ENCODE measurements around the gene SMOC2. TPM values are rescaled to one million over a fixed set of nuclear protein-coding genes. Genes with fewer than 3 reads are reported as not detected.

Gene SMOC2
- total RNA-seq, 4 donors from 2014 or later = 74.7 to 139 (median 118) TPM

GRCh38 chr6:168533414-168533813 is 92.4 kb downstream of the SMOC2 start:
- no peaks in the 10 kb centered on the region for H3K27me3 ChIP-seq
- peak overlapping the region in 2 of 4 donors; percentile 64 to 68 for H3K27ac ChIP-seq
- TF ChIP-seq EP300 (IDR thresholded peaks at IDR 0.05) (no peak), CTCF (IDR thresholded peaks at IDR 0.05) (no peak), POLR2A (IDR thresholded peaks at IDR 0.05) (no peak)
- peak in 1 of 2 donors; percentile 52 for DNase-seq (ENCODE audit: low spot score in 2 of 2)
- H3K9me3 ChIP-seq = no peaks in the 10 kb centered on the region
- H3K36me3 ChIP-seq = no peaks in the 10 kb centered on the region
- 17 to 31% methylated on average over 4 of the region's 4 CpGs for WGBS, 2 donors
- H3K4me3 ChIP-seq = no peak overlapping the region
- peaks cover 0 to 30% (median 0%) of the 10 kb centered on the region in 4 donors for H3K4me1 ChIP-seq

- H3K4me3 ChIP-seq = no peak overlapping the region
- no peaks in the 10 kb centered on the region for H3K36me3 ChIP-seq
- H3K27ac ChIP-seq = peak overlapping the region in 2 of 4 donors; percentile 34 to 68
- H3K9me3 ChIP-seq = no peaks in the 10 kb centered on the region
- H3K27me3 ChIP-seq = no peaks in the 10 kb centered on the region
- no peak for DNase-seq (ENCODE audit: low spot score in 2 of 2)
- WGBS, 2 donors = 70 to 74% methylated on average over 6 of the region's 6 CpGs
- peaks cover 0 to 21% (median 0%) of the 10 kb centered on the region in 4 donors for H3K4me1 ChIP-seq
- TF ChIP-seq POLR2A (IDR thresholded peaks at IDR 0.05) (no peak), EP300 (IDR thresholded peaks at IDR 0.05) (no peak), CTCF (IDR thresholded peaks at IDR 0.05) (no peak)
These were observed 93.3 kb downstream of the SMOC2 start for GRCh38 chr6:168534265-168534664.

GRCh38 chr6:168535711-168536110 is 94.7 kb downstream of the SMOC2 start:
- Histone ChIP-seq H3K27ac (peak overlapping the region in 1 of 4 donors; percentile 46), H3K27me3 (no peaks in the 10 kb centered on the region), H3K4me1 (peaks cover 0 to 23% (median 3%) of the 10 kb centered on the region in 4 donors), H3K9me3 (no peaks in the 10 kb centered on the region), H3K36me3 (no peaks in the 10 kb centered on the region), H3K4me3 (no peak overlapping the region)
- 92 to 94% methylated on average over 22 of the region's 22 CpGs for WGBS, 2 donors
- DNase-seq (ENCODE audit: low spot score in 2 of 2) = no peak
- TF ChIP-seq CTCF (IDR thresholded peaks at IDR 0.05) (no peak), POLR2A (IDR thresholded peaks at IDR 0.05) (no peak), EP300 (IDR thresholded peaks at IDR 0.05) (no peak)

GRCh38 chr6:168536196-168536595 is 95.2 kb downstream of the SMOC2 start:
- Histone ChIP-seq H3K36me3 (no peaks in the 10 kb centered on the region), H3K9me3 (no peaks in the 10 kb centered on the region), H3K4me1 (peaks cover 0 to 27% (median 6%) of the 10 kb centered on the region in 4 donors), H3K27ac (peak overlapping the region in 2 of 4 donors; percentile 43 to 46), H3K27me3 (no peaks in the 10 kb centered on the region), H3K4me3 (no peak overlapping the region)
- no peak for DNase-seq (ENCODE audit: low spot score in 2 of 2)
- TF ChIP-seq POLR2A (IDR thresholded peaks at IDR 0.05) (no peak), EP300 (IDR thresholded peaks at IDR 0.05) (no peak)
- WGBS, 2 donors = 85 to 86% methylated on average over 5 to 7 of the region's 7 CpGs

GRCh38 chr6:168536665-168537539 is 95.9 kb downstream of the SMOC2 start:
- WGBS, 2 donors = 77 to 85% methylated on average over 17 of the region's 17 CpGs
- Histone ChIP-seq H3K4me3 (no peak overlapping the region), H3K9me3 (no peaks in the 10 kb centered on the region), H3K27me3 (no peaks in the 10 kb centered on the region), H3K27ac (peak overlapping the region in 2 of 4 donors; percentile 43 to 46), H3K36me3 (no peaks in the 10 kb centered on the region), H3K4me1 (peaks cover 0 to 34% (median 9%) of the 10 kb centered on the region in 4 donors)
- TF ChIP-seq POLR2A (IDR thresholded peaks at IDR 0.05) (no peak), CTCF (IDR thresholded peaks at IDR 0.05) (no peak), EP300 (IDR thresholded peaks at IDR 0.05) (no peak)
- DNase-seq (ENCODE audit: low spot score in 2 of 2) = no peak

Measured in tibial nerve (tissue), 4 donors.